Fibroblast of skin of scalp (primary cell): ENCODE measurements around the gene EPN3.

Source experiments
- DNase-seq: peaks from one replicate; pipeline ENCODE4 v3.0.0-alpha.2; 2013

Gene EPN3

GRCh38 chr17:50570528-50570927, 38.0 kb downstream of the EPN3 start:
- no peak for DNase-seq

- no peak for DNase-seq
Measured at GRCh38 chr17:50571681-50572080, 39.1 kb downstream of the EPN3 start.

- DNase-seq, result no peak
Measured at GRCh38 chr17:50572541-50572940, 40.0 kb downstream of the EPN3 start.

- DNase-seq, result no peak
Measured at GRCh38 chr17:50573866-50574611, 41.5 kb downstream of the EPN3 start.

- no peak for DNase-seq
Measured at GRCh38 chr17:50575581-50576210, 43.2 kb downstream of the EPN3 start.

- no peak for DNase-seq
Measured at GRCh38 chr17:50576864-50577263, 44.3 kb downstream of the EPN3 start.

- no peak for DNase-seq
Measured at GRCh38 chr17:50577451-50577954, 45.0 kb downstream of the EPN3 start.

- DNase-seq, result no peak
Measured at GRCh38 chr17:50578173-50578572, 45.6 kb downstream of the EPN3 start.

- DNase-seq, result no peak
Measured at GRCh38 chr17:50579399-50579798, 46.9 kb downstream of the EPN3 start.

- DNase-seq, result no peak
Measured at GRCh38 chr17:50580646-50581045, 48.1 kb downstream of the EPN3 start.

- no peak for DNase-seq
Measured at GRCh38 chr17:50581316-50581715, 48.8 kb downstream of the EPN3 start.

- DNase-seq, result no peak
Measured at GRCh38 chr17:50582741-50583140, 50.2 kb downstream of the EPN3 start.

- no peak for DNase-seq
Measured at GRCh38 chr17:50583641-50584040, 51.1 kb downstream of the EPN3 start.

- no peak for DNase-seq
Measured at GRCh38 chr17:50584116-50584515, 51.6 kb downstream of the EPN3 start.

GRCh38 chr17:50584749-50585148, 52.2 kb downstream of the EPN3 start:
- DNase-seq, result no peak

- no peak for DNase-seq
Measured at GRCh38 chr17:50585346-50585745, 52.8 kb downstream of the EPN3 start.

- no peak for DNase-seq
Measured at GRCh38 chr17:50585891-50586290, 53.4 kb downstream of the EPN3 start.

- no peak for DNase-seq
Measured at GRCh38 chr17:50586421-50587247, 54.1 kb downstream of the EPN3 start.

- no peak for DNase-seq
Measured at GRCh38 chr17:50587571-50587970, 55.0 kb downstream of the EPN3 start.

GRCh38 chr17:50588391-50589049, 56.0 kb downstream of the EPN3 start:
- DNase-seq, result no peak

GRCh38 chr17:50589095-50589705, 56.7 kb downstream of the EPN3 start:
- DNase-seq, result no peak
